ENCODE data around the gene FYN. TPM values are rescaled to one million over a fixed set of nuclear protein-coding genes. Genes with fewer than 3 reads are reported as not detected.

Gene FYN
- total and polyA plus RNA-seq, 2 of the 8 experiments (the other 6 are each of a cell fraction or from before 2014, with no cell fraction given), result 46.8 to 97.2 TPM

DNA sequence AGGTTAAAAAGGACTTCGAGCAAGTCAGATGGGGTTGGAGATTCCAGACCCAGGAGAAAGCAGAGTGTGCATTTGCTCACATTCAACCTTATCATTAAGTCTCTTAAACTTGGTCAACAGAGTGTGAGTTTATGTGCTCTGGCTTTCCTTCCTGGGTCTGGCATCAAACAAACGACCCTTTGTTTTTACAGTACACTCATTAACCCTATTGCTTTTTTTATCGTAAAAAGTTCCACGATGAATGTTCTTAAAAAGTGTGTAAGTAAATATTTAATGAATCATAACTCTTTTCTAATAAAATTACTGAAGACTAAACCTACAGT is 2.5 kb downstream of the FYN start:
- H3K56ac ChIP-seq (replicated peaks; ENCODE audit: insufficient read length, low read depth, low read length), result no peak overlapping the region
- H3K27ac ChIP-seq (ENCODE audit: low read depth, low read length), result no peak overlapping the region
- no peak overlapping the region for H3K9ac ChIP-seq (replicated peaks in 1 of 4; ENCODE audit: extremely low read depth in 1 of 4, low read depth in 3 of 4, low read length in 3 of 4)
- no peaks in the 10 kb centered on the region for H3K27me3 ChIP-seq (replicated peaks in 1 of 4; ENCODE audit: control insufficient read depth in 3 of 4, extremely low read depth in 1 of 4, insufficient read depth in 3 of 4, low read length in 3 of 4)
- H4K8ac ChIP-seq (ENCODE audit: extremely low read depth, insufficient read depth, low read length), result no peak overlapping the region
- no peak overlapping the region for H3K23ac ChIP-seq (ENCODE audit: insufficient read length)
- no peak overlapping the region for H4K5ac ChIP-seq (ENCODE audit: insufficient read length, low read depth, low read length)
- no peak for TF ChIP-seq RXRA (IDR thresholded peaks at IDR 0.05; ENCODE audit: insufficient read depth, low read depth, low read length)
- H3K14ac ChIP-seq (ENCODE audit: insufficient read length), result no peak overlapping the region
- FAIRE-seq (no peak), DNase-seq (ENCODE audit: low read depth in 1 of 2, low spot score in 2 of 2) (no peak)
- POLR2A ChIA-PET (ENCODE audit: partially characterized antibody), result no interaction called here
- H3K23me2 ChIP-seq (ENCODE audit: low read depth, low read length), result peaks cover 4% of the 10 kb centered on the region; the same call in 1 of the 2 replicates
- no peak overlapping the region for H2AFZ ChIP-seq (ENCODE audit: low read length)
- no peak overlapping the region for H2BK5ac ChIP-seq (ENCODE audit: low read depth, low read length)
- H2BK12ac ChIP-seq (ENCODE audit: low read depth, low read length), result no peak overlapping the region
- peaks cover 7 to 62% of the 10 kb centered on the region in 2 experiments for H3K79me2 ChIP-seq (ENCODE audit: control insufficient read depth in 1 of 2, insufficient read depth in 2 of 2, low read length in 2 of 2)
- no peak overlapping the region for H2AK5ac ChIP-seq (ENCODE audit: low read depth, low read length)
- no peak overlapping the region for H2BK15ac ChIP-seq (ENCODE audit: low read length)
- H3K36me3 ChIP-seq (ENCODE audit: control insufficient read depth in 2 of 4, insufficient read depth in 4 of 4, low read length in 3 of 4), result no peaks in the 10 kb centered on the region
- H3K4ac ChIP-seq (replicated peaks; ENCODE audit: insufficient read length, low read depth, low read length), result no peak overlapping the region
- H3K18ac ChIP-seq (ENCODE audit: extremely low read depth, low read length), result no peak overlapping the region
- H3K9me3 ChIP-seq (ENCODE audit: insufficient read depth in 2 of 2, low read depth in 1 of 2, low read length in 1 of 2), result no peaks in the 10 kb centered on the region
- H4K91ac ChIP-seq (replicated peaks; ENCODE audit: insufficient read length, low read length), result no peak overlapping the region
- peak overlapping the region in 1 of 2 experiments; percentile 94; a peak in 1 of 4 replicates for H3K4me2 ChIP-seq (ENCODE audit: insufficient read depth in 1 of 2, low read depth in 2 of 2, low read length in 2 of 2)
- H3K4me3 ChIP-seq (ENCODE audit: extremely low read depth in 1 of 4, insufficient read depth in 2 of 4, low read depth in 3 of 4, low read length in 4 of 4), result peak overlapping the region in 1 of 4 experiments; percentile 73; a peak in 1 of 8 replicates
- H2BK120ac ChIP-seq (replicated peaks; ENCODE audit: low read depth, low read length), result no peak overlapping the region
- WGBS, 2 experiments (ENCODE audit: extremely low coverage in 1 of 2, insufficient coverage in 1 of 2, insufficient read length in 1 of 2, insufficient replicate concordance in 2 of 2, low coverage in 1 of 2, low lambda C conversion rate in 2 of 2, missing lambda C conversion rate in 1 of 2), result 89% methylated on average over 4 of the region's 4 CpGs; no CpG with 5 or more reads in 1 of the 2 experiments
- peaks cover 0 to 2% of the 10 kb centered on the region in 2 experiments for H4K20me1 ChIP-seq (replicated peaks in 1 of 2; ENCODE audit: control insufficient read depth in 1 of 2, insufficient read depth in 2 of 2, low read length in 2 of 2)
- H2BK20ac ChIP-seq (ENCODE audit: low read length), result no peak overlapping the region
- peaks cover 8% of the 10 kb centered on the region; the same call in 1 of the 2 replicates for H3K79me1 ChIP-seq (ENCODE audit: low read depth, low read length)
- CTCF ChIA-PET (ENCODE audit: partially characterized antibody), result interaction anchor here (0.8 to 1.4 kb wide), 5 partner anchors 25 to 87 kb away, joined by 3 to 4 read pairs (median 3); no protein-coding TSS in a partner anchor
- peaks cover 2 to 18% (median 17%) of the 10 kb centered on the region in 4 experiments; a peak in 5 of 7 replicates for H3K4me1 ChIP-seq (replicated peaks in 1 of 4; ENCODE audit: control insufficient read depth in 3 of 4, insufficient read depth in 4 of 4, low read length in 3 of 4)
